A673 (cell line): ENCODE measurements around the gene HMGCS1. TPM values are rescaled to one million over a fixed set of nuclear protein-coding genes. Genes with fewer than 3 reads are reported as not detected.

Experiments
- Bru-seq: library from RNA; stranded (reverse); fragments of 400-500 nt; gene quantifications from one replicate; lab custom pipeline; 2021; lab: Mats Ljungman, UMichigan
- BruChase-seq, 2 experiments: library from RNA; stranded (reverse); fragments of 400-500 nt; gene quantifications; one replicate each; lab custom pipeline; 2021; lab: Mats Ljungman, UMichigan
- BruUV-seq: library from RNA; stranded (reverse); fragments of 400-500 nt; replicated peaks from 2 replicates; lab custom pipeline; 2021; lab: Mats Ljungman, UMichigan
- CTCF ChIA-PET: fragments of 300-600 bp; sonication (Branson Sonifier 250); formaldehyde crosslinking; loops from one replicate; lab custom pipeline; 2022; ENCODE audit warnings: antibody characterized with exemption; lab: Charles Lee
- POLR2A ChIA-PET: fragments of 300-600 bp; sonication (Branson Sonifier 250); formaldehyde crosslinking; loops from one replicate; lab custom pipeline; 2022; ENCODE audit warnings: antibody characterized with exemption; ENCODE audit not compliant: low non-redundant PET; lab: Charles Lee
- DNase-seq: peaks from one replicate; pipeline ENCODE4 v3.0.0-alpha.2; 2015; ENCODE audit warnings: low spot score
- H3K27ac ChIP-seq: fragments of 200-600 bp; sonication (generic); 2 replicates; pipeline ENCODE4 v1.5.1; 2016; ENCODE audit warnings: mixed run types, low read depth, mild to moderate bottlenecking, mixed read lengths, antibody characterized with exemption, low read length; ENCODE audit not compliant: poor library complexity, severe bottlenecking
- H3K27me3 ChIP-seq: fragments of 200-600 bp; sonication (generic); replicated peaks from 2 replicates; pipeline ENCODE4 v1.6.1; 2017; ENCODE audit warnings: mixed run types, low read depth, mild to moderate bottlenecking, mixed read lengths, antibody characterized with exemption, low read length; ENCODE audit not compliant: insufficient read depth, poor library complexity
- H3K36me3 ChIP-seq: fragments of 200-600 bp; sonication (generic); 2 replicates; pipeline ENCODE4 v1.6.1; 2016; ENCODE audit warnings: mixed run types, mild to moderate bottlenecking, mixed read lengths, antibody characterized with exemption, low read length; ENCODE audit not compliant: insufficient read depth, poor library complexity, severe bottlenecking
- H3K4me1 ChIP-seq: fragments of 200-600 bp; sonication (generic); 2 replicates; pipeline ENCODE4 v1.6.1; 2017; ENCODE audit warnings: mixed run types, mild to moderate bottlenecking, mixed read lengths, antibody characterized with exemption, low read length; ENCODE audit not compliant: insufficient read depth, poor library complexity, severe bottlenecking
- H3K4me3 ChIP-seq: fragments of 200-600 bp; sonication (generic); 2 replicates; pipeline ENCODE4 v1.5.1; 2016; ENCODE audit warnings: low read depth, mixed run types, mild to moderate bottlenecking, mixed read lengths, low read length; ENCODE audit not compliant: poor library complexity, severe bottlenecking
- H3K9me3 ChIP-seq: fragments of 200-600 bp; sonication (generic); 2 replicates; pipeline ENCODE4 v1.6.1; 2016; ENCODE audit warnings: mixed run types, low read depth, mild to moderate bottlenecking, mixed read lengths, antibody characterized with exemption, low read length; ENCODE audit not compliant: poor library complexity, severe bottlenecking
- CTCF ChIP-seq: fragments of 300-800, 200-600 bp; sonication (generic); conservative IDR thresholded peaks from 2 replicates; pipeline ENCODE4 v1.5.1; 2017; ENCODE audit warnings: low read depth, mild to moderate bottlenecking, antibody characterized with exemption, low read length, moderate library complexity, mixed read lengths
- EZH2 ChIP-seq: fragments of 200-600 bp; sonication (generic); IDR thresholded peaks from 2 replicates; pipeline ENCODE4 v1.6.1; 2017; ENCODE audit warnings: borderline replicate concordance, low read depth, mild to moderate bottlenecking, mixed read lengths, antibody characterized with exemption, low read length; ENCODE audit not compliant: poor library complexity, severe bottlenecking
- intact Hi-C: fragments of 100-400 bp; cut with micrococcal nuclease; formaldehyde crosslinking; loops from one replicate; pipeline ENCODE4 v1.10.0; 2022; ENCODE audit not compliant: unreplicated experiment
- long read RNA-seq: library from polyadenylated mRNA; stranded (forward); transcript quantifications from one replicate; pipeline ENCODE4 v2.0.0, GENCODE V29; 2022
- total RNA-seq: library from RNA; stranded (reverse); gene quantifications from 2 replicates; pipeline ENCODE4 v1.2.3, GENCODE V29; 2021

The HMGCS1 gene
- total RNA-seq, result 142 and 162 TPM in 2 replicates
- Bru-seq, nascent RNA, result percentile 98 among the genes with signal in this experiment
- percentile 99 among the genes with signal in this experiment for BruChase-seq, experiment 1, labeled RNA remaining after a 2-hour chase
- percentile 97 among the genes with signal in this experiment for BruChase-seq, experiment 2, labeled RNA remaining after a 6-hour chase
- long read RNA-seq, partial matches to known transcripts, result 1 of 28 reads
- long read RNA-seq, other reads (novel, unspliced or antisense), result 24 of 28 reads

GRCh38 chr5:43313035-43313853, at the start of gene HMGCS1:
TSS of gene HMGCS1 (minus strand) at chr5:43313412. CDS start at chr5:43298965, 14,447 bp downstream.
- ChIA-PET CTCF (interaction anchor here (0.6 to 0.8 kb wide), 3 partner anchors 100 to 211 kb away, joined by 4 to 6 read pairs (median 4); partner anchors contain the start of gene TMEM267), POLR2A (no interaction called here)
- H3K27me3 ChIP-seq, result no peaks in the 10 kb centered on the region
- TF ChIP-seq CTCF (no peak), EZH2 (no peak)
- no TSS peak for BruUV-seq
- peak; percentile 100 for DNase-seq
- no peaks in the 10 kb centered on the region for H3K9me3 ChIP-seq
- H3K36me3 ChIP-seq, result peaks cover 32% of the 10 kb centered on the region
- H3K4me3 ChIP-seq, result peak within 1 kb of the TSS; percentile 92
- intact Hi-C loops, result no loop called here
- peaks cover 29% of the 10 kb centered on the region for H3K4me1 ChIP-seq
- peak within 1 kb of the TSS; percentile 86 for H3K27ac ChIP-seq

- intact Hi-C loops, result no loop called here
- Histone ChIP-seq H3K4me1 (no peaks in the 10 kb centered on the region), H3K27me3 (no peaks in the 10 kb centered on the region), H3K9me3 (no peaks in the 10 kb centered on the region), H3K36me3 (no peaks in the 10 kb centered on the region), H3K4me3 (no peak overlapping the region), H3K27ac (no peak overlapping the region)
- DNase-seq, result no peak
- no peak for TF ChIP-seq EZH2
- TF ChIP-seq CTCF, result no peak
- POLR2A ChIA-PET, result no interaction called here
- BruUV-seq, result no TSS peak
- CTCF ChIA-PET, result no interaction called here
These were observed 45.5 kb upstream of the HMGCS1 start for GRCh38 chr5:43358726-43359125.

GRCh38 chr5:43358301-43358700, 45.1 kb upstream of the HMGCS1 start:
- intact Hi-C loops, result no loop called here
- H3K36me3 ChIP-seq, result no peaks in the 10 kb centered on the region
- H3K9me3 ChIP-seq, result no peaks in the 10 kb centered on the region
- H3K4me3 ChIP-seq, result no peak overlapping the region
- no peak for DNase-seq
- no peaks in the 10 kb centered on the region for H3K27me3 ChIP-seq
- no peaks in the 10 kb centered on the region for H3K4me1 ChIP-seq
- TF ChIP-seq EZH2, result no peak
- TF ChIP-seq CTCF, result no peak
- no TSS peak for BruUV-seq
- CTCF ChIA-PET, result no interaction called here
- POLR2A ChIA-PET, result no interaction called here
- H3K27ac ChIP-seq, result no peak overlapping the region
